AG08395 (cell line): ENCODE measurements around the gene DYNC2LI1.

Source experiments
- DNase-seq: peaks from one replicate; pipeline ENCODE4 v3.0.0; 2012; ENCODE audit warnings: mixed read lengths, low spot score

Gene DYNC2LI1

DNA sequence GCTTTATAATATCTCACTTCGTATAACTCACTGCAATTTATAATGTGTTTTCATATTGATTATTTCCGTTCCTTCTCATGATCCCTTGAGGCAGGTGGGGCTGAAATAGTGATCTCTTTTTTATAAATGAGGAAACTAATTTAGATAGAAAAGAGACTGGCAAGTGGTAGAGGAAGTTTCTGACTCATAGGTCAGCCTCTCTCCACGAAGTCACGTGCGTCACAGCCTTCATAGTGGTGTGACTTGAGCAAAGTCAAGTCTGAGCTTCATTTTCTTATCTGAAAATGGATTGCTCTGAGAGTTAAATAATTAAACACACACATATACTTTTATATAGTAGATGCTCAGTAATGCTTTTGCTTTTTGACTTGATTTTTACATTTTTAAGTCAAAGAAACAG, 44.9 kb downstream of the DYNC2LI1 start:
- DNase-seq = peak; percentile 37

DNA sequence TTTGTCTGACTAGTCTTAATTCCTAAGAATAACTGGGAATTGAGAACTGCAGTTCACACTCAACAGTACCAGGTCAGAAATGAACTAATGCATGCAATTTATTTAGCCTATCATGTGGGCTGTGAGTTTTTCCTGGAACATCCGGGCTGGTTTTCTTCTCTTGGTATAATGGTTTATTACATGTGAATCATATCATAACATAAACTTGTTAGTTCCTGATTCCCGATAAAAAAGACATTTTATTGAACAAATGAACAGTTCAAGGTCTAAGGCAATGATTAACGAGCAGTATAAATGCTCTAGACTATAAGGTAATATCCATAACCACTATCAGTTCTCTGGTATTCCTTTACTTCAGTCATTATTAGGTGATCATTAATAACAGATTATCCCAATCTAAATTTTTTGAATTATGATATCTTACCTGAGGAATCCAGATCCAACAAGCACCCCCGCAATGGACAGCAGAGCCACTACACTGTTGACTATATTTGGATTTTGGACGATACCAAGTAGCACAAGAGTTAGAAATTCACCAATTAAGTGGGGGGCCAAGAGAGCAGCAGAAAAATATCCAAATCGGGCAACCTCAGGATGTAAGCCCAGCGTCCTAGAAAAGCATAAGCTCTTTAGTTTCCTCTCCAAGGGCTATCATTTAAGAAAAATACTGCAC, 45.8 kb downstream of the DYNC2LI1 start:
- no peak for DNase-seq

DNA sequence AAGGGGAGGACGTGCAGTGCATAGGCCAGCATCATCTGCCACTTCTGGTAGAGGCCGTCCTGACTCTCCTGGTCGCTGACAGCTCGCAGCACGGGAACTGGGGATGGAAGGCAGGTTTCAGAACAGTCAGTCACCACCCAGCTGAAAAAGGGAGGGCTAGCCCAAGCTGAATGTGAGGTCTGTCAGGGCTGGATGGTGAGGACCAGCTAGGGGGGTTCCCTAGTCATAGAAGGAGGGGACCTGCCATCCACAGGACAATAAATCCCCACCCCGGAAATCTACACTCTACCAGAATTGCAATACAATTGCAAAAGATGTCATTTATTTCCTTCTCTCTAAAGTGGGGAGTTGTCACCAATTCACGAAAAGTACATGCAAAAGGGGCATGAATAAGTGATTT, 49.0 kb downstream of the DYNC2LI1 start:
- DNase-seq = no peak

DNA sequence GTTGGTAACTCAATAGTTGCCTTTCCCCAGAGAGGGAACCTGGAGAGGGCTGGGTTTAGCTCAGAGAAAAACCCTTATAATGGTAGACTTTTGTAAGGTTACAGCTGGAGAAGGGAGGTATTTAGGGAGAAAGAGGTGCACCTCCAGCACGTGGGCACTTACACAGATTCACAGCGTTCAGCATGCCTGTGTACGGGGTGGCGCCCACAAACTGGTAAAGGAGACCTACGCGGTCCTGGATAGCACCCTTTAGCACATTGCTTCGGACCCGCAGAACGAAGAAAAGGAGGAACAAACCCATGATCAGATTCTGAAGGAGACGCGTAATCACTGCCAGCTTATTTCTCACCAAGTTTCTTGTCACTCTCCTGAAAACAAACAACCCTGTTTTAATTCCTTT, 49.9 kb downstream of the DYNC2LI1 start:
- no peak for DNase-seq

DNA sequence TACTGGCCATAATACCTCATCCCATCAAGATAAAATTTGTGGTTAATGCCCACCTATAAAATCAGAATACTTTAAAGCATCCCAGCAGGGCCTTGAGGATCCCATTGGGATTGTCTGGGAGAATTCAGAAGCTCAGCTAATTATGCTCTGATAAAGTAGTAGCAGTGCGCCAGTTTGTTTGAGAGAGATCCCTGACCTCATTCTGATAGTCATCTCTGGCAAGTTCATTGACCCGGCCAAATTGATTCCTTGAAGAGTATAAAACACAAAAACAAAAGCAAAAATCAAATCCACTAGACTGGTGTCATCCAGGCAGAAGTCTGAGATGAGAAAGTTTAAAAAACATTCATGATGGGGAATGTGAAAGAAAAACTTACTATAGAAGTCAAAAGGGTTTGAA, 50.7 kb downstream of the DYNC2LI1 start:
- DNase-seq = no peak

DNA sequence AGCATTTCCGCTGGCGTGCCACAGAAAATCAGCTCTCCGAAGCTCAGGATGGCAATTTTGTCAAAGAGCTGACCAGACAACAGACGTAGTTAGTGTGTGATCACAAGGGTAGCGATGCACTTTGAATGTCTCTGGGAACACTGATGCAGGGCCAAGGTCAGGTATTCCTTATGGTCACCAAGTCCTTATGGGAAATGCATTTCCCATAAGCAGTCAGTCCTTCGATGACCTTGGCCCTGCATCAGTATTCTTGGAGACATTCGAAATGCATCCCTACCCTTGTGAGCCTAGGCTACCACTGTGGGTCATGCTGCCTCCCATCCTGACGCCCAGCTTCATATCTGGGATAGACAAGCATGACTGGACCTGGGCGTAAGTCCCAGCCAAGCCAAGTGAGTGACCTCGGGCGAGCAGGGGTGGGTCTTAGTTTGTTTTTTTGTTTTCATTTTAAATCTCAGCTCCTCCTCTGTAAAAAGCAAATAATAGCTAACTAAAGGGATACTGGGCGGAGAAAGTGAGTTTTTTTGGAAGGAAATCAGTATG, 51.2 kb downstream of the DYNC2LI1 start:
- no peak for DNase-seq

DNA sequence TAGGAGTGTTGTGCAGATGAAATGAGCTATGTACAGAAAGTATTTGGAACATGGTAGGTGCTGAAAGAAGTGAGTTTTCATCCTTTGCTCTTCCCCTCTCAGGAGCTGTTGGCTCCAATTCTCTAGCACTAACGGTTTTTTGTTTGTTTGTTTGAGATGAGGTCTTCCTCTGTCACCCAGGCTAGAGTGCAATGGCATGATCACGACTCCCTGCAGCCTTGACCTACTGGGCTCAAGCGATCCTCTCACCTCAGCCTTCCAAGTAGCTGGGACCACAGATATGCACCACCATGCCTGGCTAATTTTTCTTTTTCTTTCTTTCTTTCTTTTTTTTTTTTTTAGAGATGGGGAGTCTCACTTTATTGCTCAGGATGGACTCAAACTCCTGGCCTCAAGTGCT, 52.0 kb downstream of the DYNC2LI1 start:
- no peak for DNase-seq

DNA sequence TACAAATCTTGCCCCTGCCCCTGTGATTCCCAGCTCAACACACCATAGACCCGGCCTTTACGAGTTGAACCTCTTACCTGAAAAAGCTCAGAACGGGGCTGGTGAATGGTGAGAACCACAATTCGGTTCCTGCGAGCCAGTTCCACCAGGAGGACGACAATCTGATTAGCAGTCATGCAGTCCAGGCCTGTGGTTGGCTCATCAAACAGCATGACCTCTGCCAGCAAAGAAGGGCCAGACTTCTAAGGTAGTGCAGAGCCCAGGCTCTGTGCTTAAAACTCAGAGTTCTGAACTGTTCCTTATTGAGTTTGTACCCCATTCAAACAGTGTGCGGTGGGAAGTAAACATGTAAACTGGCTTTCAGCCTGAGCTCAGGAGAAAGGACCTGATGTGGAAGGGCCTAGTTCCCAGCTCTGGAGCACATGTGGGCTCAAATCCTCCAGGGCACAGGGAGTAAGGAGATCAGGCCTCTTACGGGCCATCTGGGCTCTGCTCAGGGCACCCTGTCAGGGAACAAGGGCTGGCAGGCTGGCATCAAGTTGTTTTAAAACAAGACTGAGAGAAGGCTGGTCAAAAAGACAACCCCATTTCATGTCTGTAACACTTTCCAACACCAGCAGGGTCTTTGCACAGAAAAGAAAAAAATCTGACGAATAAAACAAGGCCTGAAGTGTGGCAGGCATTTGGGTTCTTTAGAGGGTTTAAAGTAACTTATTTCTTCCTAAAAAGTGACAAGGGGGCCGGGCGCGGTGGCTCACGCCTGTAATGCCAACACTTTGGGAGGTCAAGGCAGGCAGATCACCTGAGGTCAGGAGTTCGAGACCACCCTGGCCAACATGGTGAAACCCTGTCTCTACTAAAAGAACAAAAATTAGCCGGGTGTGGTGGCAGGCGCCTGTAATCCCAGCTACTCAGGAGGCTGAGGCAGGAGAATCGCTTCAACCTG, 52.7 kb downstream of the DYNC2LI1 start:
- DNase-seq = no peak

DNA sequence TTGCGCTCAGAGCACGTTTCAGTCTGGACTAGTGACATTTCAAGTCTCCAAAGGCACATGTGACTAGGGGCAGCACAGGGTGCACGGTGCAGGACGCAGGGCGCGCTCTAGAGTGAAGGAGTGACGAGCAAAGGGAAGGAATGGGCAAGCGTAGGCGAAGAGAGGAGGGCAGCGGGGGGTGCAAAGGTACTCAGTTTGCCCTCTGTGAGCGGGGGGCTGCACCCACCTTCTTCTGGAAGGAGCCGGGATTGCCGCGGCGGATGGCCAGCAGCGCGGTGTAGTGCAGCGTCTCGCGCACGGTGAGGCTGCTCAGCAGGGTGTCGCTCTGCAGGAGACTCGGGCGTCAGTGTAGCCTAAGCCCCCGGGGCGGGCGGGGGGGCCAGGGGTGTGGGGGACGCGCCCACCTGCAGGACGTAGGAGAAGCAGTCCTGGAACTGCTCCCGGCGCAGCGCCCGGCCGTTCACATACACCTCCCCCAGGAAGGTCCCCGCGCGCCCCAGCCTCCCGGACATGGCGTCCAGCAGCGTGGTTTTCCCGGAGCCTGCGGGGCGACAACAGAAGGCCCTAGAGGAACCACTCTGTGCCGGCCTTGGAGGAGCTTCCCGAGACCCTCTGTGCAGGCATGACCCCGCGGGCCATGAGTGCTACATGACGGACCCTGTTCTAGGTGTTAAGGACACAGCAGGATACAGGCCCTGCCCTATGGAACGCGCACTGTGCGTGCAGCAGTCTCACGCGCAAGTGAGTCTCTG, 57.9 kb downstream of the DYNC2LI1 start:
- DNase-seq = no peak

DNA sequence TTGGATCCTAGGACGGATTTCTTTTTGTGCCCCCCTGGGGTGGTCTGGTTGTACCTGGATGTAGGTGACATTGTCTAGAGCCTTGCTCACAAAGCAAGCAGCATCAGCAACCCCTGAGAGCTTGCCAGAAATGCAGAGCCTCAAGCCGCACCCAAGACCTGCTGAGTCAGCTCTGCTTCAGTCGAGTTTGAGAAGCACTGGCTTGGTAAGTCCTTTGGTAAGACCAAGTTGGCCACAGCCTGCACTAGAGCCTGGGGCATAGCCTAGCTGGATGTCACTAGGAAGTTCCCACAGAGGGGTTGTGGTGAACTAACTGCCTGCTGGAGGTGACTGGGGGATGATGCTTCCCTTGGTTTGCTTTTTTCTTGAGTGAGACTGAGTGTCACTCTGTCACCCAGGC, 58.6 kb downstream of the DYNC2LI1 start:
- no peak for DNase-seq

DNA sequence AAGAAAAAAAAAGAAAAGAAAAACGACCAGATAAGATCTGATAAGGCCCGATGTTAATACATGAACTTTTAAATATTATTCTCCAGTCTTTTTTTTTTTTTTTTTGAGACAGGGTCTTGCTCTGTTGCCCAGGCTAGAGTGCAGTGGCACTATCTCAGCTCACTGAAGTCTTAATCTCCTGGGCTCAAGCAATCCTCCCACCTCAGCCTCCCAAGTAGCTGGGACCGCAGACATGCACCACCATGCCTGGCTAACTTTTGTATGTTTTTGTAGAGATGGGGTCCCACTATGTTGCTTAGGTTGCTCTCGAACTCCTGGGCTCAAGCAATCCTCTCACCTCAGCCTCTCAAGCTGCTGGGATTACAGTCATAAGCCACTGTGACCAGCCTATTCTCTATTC, 63.2 kb downstream of the DYNC2LI1 start:
- no peak for DNase-seq

DNA sequence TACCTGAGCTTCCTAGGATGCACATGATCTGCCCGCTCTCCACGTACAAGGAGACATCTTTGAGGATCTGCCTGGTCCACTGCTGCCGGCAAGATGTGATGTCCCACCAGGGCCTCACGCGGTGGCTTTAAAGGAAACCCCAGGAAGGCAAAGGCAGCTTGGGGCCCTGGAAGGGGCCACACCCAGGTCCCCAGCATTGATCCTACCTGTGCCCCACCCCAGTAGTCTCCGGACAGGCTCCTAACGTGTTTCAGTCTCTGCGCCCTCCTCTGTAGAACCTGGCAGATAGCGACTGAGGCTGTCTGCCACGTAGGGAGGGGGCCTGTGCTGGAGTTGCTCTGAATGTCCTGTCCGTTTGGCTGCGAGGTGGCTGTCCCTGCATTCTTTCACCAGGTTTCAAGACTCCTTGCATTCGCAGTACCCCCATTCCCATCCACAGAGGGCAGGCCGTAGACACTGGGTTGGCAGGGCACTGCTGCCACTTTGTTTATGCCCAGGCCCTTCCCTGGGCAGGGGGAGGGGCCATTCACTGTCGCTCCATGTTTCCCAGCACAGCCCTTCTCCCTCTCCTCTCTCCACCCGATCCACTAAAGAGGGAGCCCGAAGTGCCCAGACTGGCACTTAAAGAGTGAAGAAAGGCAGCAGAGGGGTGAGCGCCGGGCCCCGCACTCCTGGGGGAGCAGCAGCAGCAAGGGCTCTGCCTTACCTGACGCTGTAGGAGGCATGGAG, 64.2 kb downstream of the DYNC2LI1 start:
- DNase-seq = no peak

DNA sequence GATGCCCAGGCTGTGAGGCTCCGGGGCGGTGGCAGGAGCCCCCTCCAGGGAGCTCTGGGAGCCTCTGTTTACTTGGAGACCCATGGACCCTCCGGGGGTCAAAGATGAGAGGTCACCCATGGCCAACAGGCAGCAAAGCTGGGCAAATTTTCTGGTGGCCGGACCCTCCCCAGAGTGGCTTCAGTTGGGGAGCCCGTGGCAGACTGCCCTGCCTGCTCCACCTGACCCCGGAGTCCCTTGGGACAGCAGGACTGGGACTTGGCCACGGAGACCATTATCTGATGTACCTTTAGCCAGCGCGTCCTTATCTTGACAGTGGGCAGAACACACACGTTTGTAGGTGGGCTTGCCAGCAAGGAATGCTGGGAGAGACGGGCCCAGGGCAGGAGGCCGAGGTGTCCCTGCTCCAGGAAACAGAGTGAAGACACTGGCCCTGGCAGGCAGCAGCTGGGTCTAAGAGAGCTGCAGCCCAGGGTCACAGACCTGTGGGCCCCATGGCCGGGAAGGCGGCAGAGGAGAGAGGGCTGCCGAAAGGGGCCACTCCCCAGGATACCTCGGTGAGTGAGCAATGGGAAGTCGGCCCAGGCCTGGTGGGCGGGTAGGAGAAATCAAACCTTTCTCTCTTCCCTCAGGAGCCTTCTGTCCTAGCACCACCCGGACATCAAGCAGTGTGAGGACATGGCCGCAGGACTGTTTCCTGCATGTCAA, 64.9 kb downstream of the DYNC2LI1 start, which contains the start of the genes ABCG5 and ABCG8:
ABCG5 (minus strand) TSS at position 280 of the 708 bp plus-strand sequence; CDS start at position 120, 160 bp downstream.
ABCG8 (plus strand) TSS at position 412 of the 708 bp plus-strand sequence; CDS start at position 495, 83 bp downstream.
- DNase-seq = no peak

DNA sequence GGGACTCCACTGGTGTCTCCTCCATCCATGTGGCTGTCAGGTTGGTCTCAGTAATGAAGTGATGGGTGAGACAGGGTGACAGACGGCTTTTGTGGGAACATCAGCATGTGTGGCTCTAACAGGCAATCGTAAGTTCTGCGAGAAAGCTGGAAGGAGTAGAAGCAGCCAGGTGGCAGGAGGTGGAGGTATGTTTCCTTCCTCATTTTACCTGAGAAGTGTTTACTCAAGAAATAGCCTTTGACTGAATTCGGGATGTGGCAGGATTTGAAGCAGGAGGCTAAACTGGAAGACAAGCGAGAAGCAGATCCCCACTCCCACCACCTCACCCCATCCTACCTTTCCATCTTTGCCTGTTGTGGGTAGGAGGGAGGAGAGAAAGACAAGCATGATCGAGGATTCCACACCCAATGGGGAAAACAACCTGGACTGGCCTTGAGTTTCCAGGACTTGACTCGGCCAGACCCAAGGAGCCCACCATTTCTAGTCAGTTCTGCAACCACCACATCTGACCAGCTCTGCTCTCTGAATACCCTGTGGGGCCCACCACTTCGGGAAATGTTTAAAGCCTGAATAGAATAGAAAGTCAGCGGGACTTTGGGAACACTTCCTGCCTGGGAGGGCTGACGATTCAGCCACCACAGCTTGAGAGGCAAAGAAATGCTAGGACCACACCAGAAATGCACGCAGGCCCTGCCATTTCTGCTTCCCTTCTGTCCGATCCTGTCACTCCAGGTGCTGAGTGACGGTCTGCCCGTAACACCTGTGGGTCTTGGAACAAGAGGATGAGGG, 66.1 kb downstream of the DYNC2LI1 start:
- DNase-seq = no peak

DNA sequence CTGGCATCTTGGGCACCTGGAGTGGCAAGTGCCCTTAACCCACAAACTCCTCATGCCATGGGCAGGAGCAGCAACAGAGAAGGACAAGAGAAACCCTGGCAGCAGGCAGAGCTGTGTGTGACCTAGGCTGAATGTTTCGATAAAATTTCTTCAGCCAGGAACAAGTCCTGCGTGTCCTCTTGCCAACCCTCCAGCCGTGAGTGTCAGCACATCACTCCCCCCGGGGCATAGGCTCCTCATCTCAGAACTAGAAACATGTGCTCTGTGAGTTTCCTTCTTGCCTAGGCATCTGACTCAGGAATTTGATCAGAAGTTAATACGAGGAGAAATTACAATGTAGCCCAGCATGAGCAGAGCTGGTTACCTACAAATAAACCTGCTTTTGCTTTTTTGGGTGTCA, 67.1 kb downstream of the DYNC2LI1 start:
- no peak for DNase-seq

DNA sequence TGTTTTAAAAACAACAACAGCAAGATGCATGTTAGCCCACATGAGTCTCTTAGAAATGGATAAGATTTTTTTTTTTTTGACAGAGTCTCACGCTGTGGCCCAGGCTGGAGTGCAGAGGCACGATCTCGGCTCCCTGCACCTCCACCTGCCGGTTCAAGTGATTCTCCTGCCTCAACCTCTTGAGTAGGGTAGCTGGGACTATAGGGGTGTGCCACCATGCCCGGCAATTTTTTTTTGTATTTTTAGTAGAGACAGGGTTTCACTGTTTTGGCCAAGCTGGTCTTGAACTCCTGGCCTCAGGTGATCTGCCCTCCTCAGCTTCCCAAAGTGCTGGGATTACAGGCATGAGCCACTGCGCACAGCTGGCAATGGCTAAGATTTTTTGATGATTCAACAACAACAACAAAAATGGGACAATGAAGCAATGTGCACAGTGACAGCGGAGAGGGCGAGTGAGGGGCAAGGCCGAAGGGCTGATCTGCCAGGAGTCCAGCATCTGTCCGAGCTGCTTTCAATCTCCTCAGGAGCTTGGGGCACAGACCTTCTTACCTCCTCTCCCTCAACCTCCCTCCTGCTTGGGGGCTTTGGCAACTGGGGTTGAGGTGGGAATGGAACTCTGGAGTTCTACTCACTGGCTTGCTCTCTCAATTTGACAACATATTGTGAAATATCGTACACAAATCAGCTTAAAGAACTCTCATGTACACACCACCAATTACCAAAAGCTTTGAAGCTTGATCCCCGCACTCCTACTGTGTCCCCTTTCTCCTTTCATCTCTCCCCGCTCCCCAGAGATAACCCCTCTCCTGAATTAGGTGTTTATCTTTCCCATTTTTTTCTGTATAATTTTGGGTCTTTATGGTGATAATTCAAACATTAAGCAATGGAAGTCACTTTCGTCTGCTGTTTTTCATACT, 68.4 kb downstream of the DYNC2LI1 start:
- no peak for DNase-seq

DNA sequence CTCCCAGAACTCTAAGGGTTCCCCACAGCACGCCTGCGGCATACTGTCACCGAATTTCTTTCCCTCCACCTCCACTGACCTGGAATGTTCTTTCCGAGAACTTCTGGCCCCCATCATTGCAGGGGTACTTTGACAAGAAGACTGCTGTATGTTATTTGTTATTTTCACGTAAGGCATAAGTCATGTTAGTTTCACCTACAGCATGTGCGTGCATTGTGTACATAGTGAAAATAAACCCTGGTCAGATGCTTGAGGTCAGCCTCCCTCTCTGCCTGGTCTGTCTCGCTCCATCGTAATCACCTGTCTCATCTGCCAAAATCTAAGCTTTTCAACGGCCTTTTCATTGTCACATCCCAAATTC, 69.0 kb downstream of the DYNC2LI1 start:
- DNase-seq = peak; percentile 0

DNA sequence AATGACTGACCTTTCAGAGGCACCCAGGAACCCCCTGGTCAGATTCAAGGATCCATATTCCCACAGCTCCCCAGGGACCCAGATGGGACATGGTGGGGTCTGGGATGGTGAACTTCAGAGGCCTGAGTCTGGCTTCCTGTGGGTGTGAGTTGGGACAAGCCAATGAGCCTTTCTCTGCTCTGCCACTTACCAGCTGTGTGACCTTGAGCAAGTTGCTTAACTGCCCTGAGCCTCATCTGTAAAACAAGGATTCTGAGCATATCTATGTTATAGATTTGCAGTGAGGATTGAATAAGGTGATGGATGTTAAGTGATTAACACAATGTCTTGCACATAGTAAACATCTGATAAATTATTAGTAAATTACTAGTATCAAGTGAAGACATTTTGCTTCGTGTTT, 71.3 kb downstream of the DYNC2LI1 start:
- DNase-seq = no peak
